Neural progenitor cell (in vitro differentiated cells): ENCODE measurements around the gene INPP4A. TPM values are rescaled to one million over a fixed set of nuclear protein-coding genes. Genes with fewer than 3 reads are reported as not detected.

Experiments
- DNase-seq: peaks from one replicate; pipeline ENCODE4 v3.0.0-alpha.2; 2016; ENCODE audit warnings: low spot score
- H2AFZ ChIP-seq: fragments of 200-600 bp; sonication (generic); replicated peaks from 2 replicates; pipeline ENCODE4 v1.6.1; 2016; ENCODE audit warnings: antibody characterized with exemption
- H3F3A ChIP-seq: fragments of 200-600 bp; sonication (generic); 2 replicates; pipeline ENCODE4 v1.6.1; 2016; ENCODE audit warnings: antibody characterized with exemption, low read depth
- H3K27ac ChIP-seq: fragments of 200-600 bp; sonication (generic); 2 replicates; pipeline ENCODE4 v1.5.1; 2016; ENCODE audit warnings: mild to moderate bottlenecking
- H3K27me3 ChIP-seq: fragments of 200-600 bp; sonication (generic); 2 replicates; pipeline ENCODE4 v1.6.1; 2016; ENCODE audit warnings: mild to moderate bottlenecking, moderate library complexity
- H3K36me3 ChIP-seq: fragments of 200-600 bp; sonication (generic); 2 replicates; pipeline ENCODE4 v1.5.1; 2016
- H3K4me1 ChIP-seq: fragments of 200-600 bp; sonication (generic); 2 replicates; pipeline ENCODE4 v1.6.1; 2016; ENCODE audit warnings: mixed run types
- H3K4me2 ChIP-seq: fragments of 200-600 bp; sonication (generic); 2 replicates; pipeline ENCODE4 v1.6.1; 2016
- H3K4me3 ChIP-seq: fragments of 200-600 bp; sonication (generic); 2 replicates; pipeline ENCODE4 v1.5.1; 2016
- H3K79me2 ChIP-seq: fragments of 200-600 bp; sonication (generic); 2 replicates; pipeline ENCODE4 v1.6.1; 2016; ENCODE audit warnings: low read depth
- H3K9ac ChIP-seq: fragments of 200-600 bp; sonication (generic); 2 replicates; pipeline ENCODE4 v1.6.1; 2016
- H3K9me3 ChIP-seq: fragments of 200-600 bp; sonication (generic); 2 replicates; pipeline ENCODE4 v1.5.1; 2016; ENCODE audit warnings: low read depth
- H4K20me1 ChIP-seq: fragments of 200-600 bp; sonication (generic); 2 replicates; pipeline ENCODE4 v1.6.1; 2016; ENCODE audit warnings: low read depth
- H3K27ac Mint-ChIP-seq: 3 replicates; pipeline ENCODE4 v1.8.0; 2021; ENCODE audit warnings: mixed read lengths
- H3K27me3 Mint-ChIP-seq: 2 replicates; pipeline ENCODE4 v1.8.0; 2022; ENCODE audit warnings: low read depth, mild to moderate bottlenecking, inconsistent platforms, moderate library complexity, mixed read lengths; ENCODE audit not compliant: insufficient read depth
- H3K36me3 Mint-ChIP-seq: 3 replicates; pipeline ENCODE4 v1.8.0; 2021; ENCODE audit warnings: mixed read lengths
- H3K4me1 Mint-ChIP-seq: 3 replicates; pipeline ENCODE4 v1.8.0; 2021; ENCODE audit warnings: mixed read lengths
- H3K4me3 Mint-ChIP-seq: 3 replicates; pipeline ENCODE4 v1.8.0; 2021; ENCODE audit warnings: mild to moderate bottlenecking, moderate library complexity, mixed read lengths
- H3K9me3 Mint-ChIP-seq: 3 replicates; pipeline ENCODE4 v1.8.0; 2020; ENCODE audit warnings: mixed read lengths
- CTCF ChIP-seq: fragments of 200-600 bp; sonication (generic); IDR thresholded peaks from 2 replicates; pipeline ENCODE4 v1.5.1; 2017; ENCODE audit warnings: antibody characterized with exemption, mild to moderate bottlenecking
- EZH2 ChIP-seq: fragments of 200-600 bp; sonication (generic); IDR thresholded peaks from 2 replicates; pipeline ENCODE4 v1.6.1; 2017; ENCODE audit warnings: antibody characterized with exemption, mild to moderate bottlenecking, moderate library complexity
- EZH2phosphoT487 ChIP-seq: fragments of 200-600 bp; sonication (generic); IDR thresholded peaks from 2 replicates; pipeline ENCODE4 v1.6.1; 2017; ENCODE audit warnings: antibody characterized with exemption
- total RNA-seq: library from RNA; depleted of rRNA; stranded (reverse); fragments of >200 nt; gene quantifications from 2 replicates; pipeline ENCODE4 v1.2.3, GENCODE V29; 2015; ENCODE audit warnings: low replicate concordance

Gene INPP4A
- total RNA-seq, 1 donor from 2014 or later: 35.1 TPM

GRCh38 chr2:98454500-98455235, 10.0 kb downstream of the INPP4A start:
- H3K9me3 Mint-ChIP-seq: no peaks in the 10 kb centered on the region
- H3K9ac ChIP-seq: no peak overlapping the region
- H3K27ac ChIP-seq: no peak overlapping the region
- H3K4me1 ChIP-seq: peaks cover 3% of the 10 kb centered on the region
- H3K36me3 ChIP-seq: no peaks in the 10 kb centered on the region
- H3K27me3 Mint-ChIP-seq: no peaks in the 10 kb centered on the region
- peaks cover 17% of the 10 kb centered on the region for H3K4me1 Mint-ChIP-seq
- no peak overlapping the region for H3K4me2 ChIP-seq
- DNase-seq: no peak
- H3K4me3 ChIP-seq: no peak overlapping the region
- H3K36me3 Mint-ChIP-seq: peaks cover 7% of the 10 kb centered on the region
- no peaks in the 10 kb centered on the region for H3F3A ChIP-seq
- H3K27me3 ChIP-seq: no peaks in the 10 kb centered on the region
- peaks cover 99% of the 10 kb centered on the region for H3K79me2 ChIP-seq
- TF ChIP-seq CTCF: no peak
- no peak for TF ChIP-seq EZH2phosphoT487
- TF ChIP-seq EZH2: no peak
- H4K20me1 ChIP-seq: peaks cover 68% of the 10 kb centered on the region
- no peaks in the 10 kb centered on the region for H3K9me3 ChIP-seq
- H2AFZ ChIP-seq: no peak overlapping the region
- H3K27ac Mint-ChIP-seq: no peak overlapping the region
- no peak overlapping the region for H3K4me3 Mint-ChIP-seq

- H4K20me1 ChIP-seq: peaks cover 67% of the 10 kb centered on the region
- no peak overlapping the region for H2AFZ ChIP-seq
- H3K9me3 Mint-ChIP-seq: no peaks in the 10 kb centered on the region
- peaks cover 98% of the 10 kb centered on the region for H3K79me2 ChIP-seq
- peaks cover under 1% of the 10 kb centered on the region for H3K27me3 Mint-ChIP-seq
- H3K4me3 Mint-ChIP-seq: no peak overlapping the region
- no peak for DNase-seq
- H3K4me2 ChIP-seq: no peak overlapping the region
- no peak overlapping the region for H3K27ac Mint-ChIP-seq
- H3K9ac ChIP-seq: no peak overlapping the region
- H3K36me3 Mint-ChIP-seq: peaks cover 7% of the 10 kb centered on the region
- no peaks in the 10 kb centered on the region for H3F3A ChIP-seq
- H3K4me1 ChIP-seq: peaks cover 3% of the 10 kb centered on the region
- H3K36me3 ChIP-seq: no peaks in the 10 kb centered on the region
- H3K4me1 Mint-ChIP-seq: peaks cover 21% of the 10 kb centered on the region
- no peak for TF ChIP-seq EZH2phosphoT487
- no peak for TF ChIP-seq EZH2
- no peak for TF ChIP-seq CTCF
- no peaks in the 10 kb centered on the region for H3K9me3 ChIP-seq
- no peak overlapping the region for H3K4me3 ChIP-seq
- H3K27me3 ChIP-seq: no peaks in the 10 kb centered on the region
- H3K27ac ChIP-seq: no peak overlapping the region
These were observed 10.9 kb downstream of the INPP4A start for GRCh38 chr2:98455494-98455976.

GRCh38 chr2:98457045-98457696, 12.5 kb downstream of the INPP4A start:
- H3K27ac ChIP-seq: no peak overlapping the region
- Mint-ChIP-seq H3K27ac (peak overlapping the region; percentile 36), H3K4me3 (no peak overlapping the region), H3K27me3 (peaks cover 3% of the 10 kb centered on the region), H3K36me3 (peaks cover 7% of the 10 kb centered on the region), H3K9me3 (no peaks in the 10 kb centered on the region), H3K4me1 (peaks cover 24% of the 10 kb centered on the region)
- no peak for DNase-seq
- no peaks in the 10 kb centered on the region for H3F3A ChIP-seq
- no peak overlapping the region for H3K4me3 ChIP-seq
- H3K79me2 ChIP-seq: peaks cover 89% of the 10 kb centered on the region
- no peak overlapping the region for H3K4me2 ChIP-seq
- TF ChIP-seq CTCF: no peak
- no peak for TF ChIP-seq EZH2
- TF ChIP-seq EZH2phosphoT487: no peak
- peaks cover 66% of the 10 kb centered on the region for H4K20me1 ChIP-seq
- no peak overlapping the region for H2AFZ ChIP-seq
- H3K4me1 ChIP-seq: peaks cover 3% of the 10 kb centered on the region
- H3K9ac ChIP-seq: no peak overlapping the region
- H3K9me3 ChIP-seq: no peaks in the 10 kb centered on the region
- no peaks in the 10 kb centered on the region for H3K36me3 ChIP-seq
- no peaks in the 10 kb centered on the region for H3K27me3 ChIP-seq
